Frontal cortex (tissue), 4 donors: ENCODE measurements around the gene AADAC. TPM values are rescaled to one million over a fixed set of nuclear protein-coding genes. Genes with fewer than 3 reads are reported as not detected.
"Not testable (repeated sequence)": the region's sequence is repeated elsewhere in the genome, so short reads cannot be mapped to it uniquely, and the experiment has no call there.

Experiments used
- DNase-seq, 2 donors: peaks; one replicate each; pipeline ENCODE4 v3.0.0; 2012; ENCODE audit warnings: low spot score in 2 of 2
- FAIRE-seq: peaks from 2 replicates; lab custom pipeline; 2012; peaks lifted over from hg19 to GRCh38; lab: Jason Lieb, UNC
- total RNA-seq: library from RNA; depleted of rRNA; stranded (reverse); fragments of >200 nt; gene quantifications from one replicate; pipeline ENCODE4 v1.2.3, GENCODE V29; 2014
- donor health status: control.
- donor health status: control.
- donor health status: control.

AADAC gene
- total RNA-seq, 1 donor from 2014 or later, result not detected

DNA sequence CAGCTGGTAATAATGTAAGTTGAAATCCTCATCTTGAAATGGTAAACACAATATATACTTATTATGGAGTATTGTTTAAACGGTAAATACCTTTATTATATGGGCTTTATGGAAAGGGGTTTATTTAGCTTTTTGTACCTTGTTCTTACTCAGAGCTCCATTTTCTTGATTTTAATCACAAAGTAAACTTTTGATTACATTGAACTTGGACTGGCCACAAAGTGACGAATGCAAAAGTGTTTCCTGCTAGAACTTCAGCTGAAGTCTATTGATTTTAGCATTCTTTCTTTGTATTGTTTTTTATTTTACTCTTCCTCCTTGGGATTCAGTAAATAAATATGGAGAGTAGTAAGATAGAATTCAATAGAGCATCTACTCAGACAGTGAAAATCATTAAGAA, 19.8 kb upstream of the AADAC start:
- FAIRE-seq, result no peak
- DNase-seq, result no peak

DNA sequence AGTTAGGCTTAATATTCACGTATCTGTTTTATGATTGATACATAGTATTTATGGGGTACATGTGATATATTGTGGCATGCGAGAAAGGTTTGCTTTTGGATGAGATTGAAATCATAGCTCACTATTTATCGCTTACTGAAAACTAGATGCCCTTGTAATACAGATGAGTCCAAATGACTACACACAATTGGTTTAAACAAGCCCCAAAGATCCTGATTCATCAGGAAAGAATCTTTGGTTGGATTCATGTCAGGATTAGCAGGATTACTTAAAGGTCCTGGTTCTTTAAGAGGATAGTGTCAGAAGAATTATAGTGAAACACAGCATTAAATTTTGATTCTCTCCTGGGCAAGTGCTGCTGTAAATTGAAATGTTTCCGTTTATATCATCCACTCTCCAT, 18.6 kb upstream of the AADAC start:
- no peak for FAIRE-seq

DNA sequence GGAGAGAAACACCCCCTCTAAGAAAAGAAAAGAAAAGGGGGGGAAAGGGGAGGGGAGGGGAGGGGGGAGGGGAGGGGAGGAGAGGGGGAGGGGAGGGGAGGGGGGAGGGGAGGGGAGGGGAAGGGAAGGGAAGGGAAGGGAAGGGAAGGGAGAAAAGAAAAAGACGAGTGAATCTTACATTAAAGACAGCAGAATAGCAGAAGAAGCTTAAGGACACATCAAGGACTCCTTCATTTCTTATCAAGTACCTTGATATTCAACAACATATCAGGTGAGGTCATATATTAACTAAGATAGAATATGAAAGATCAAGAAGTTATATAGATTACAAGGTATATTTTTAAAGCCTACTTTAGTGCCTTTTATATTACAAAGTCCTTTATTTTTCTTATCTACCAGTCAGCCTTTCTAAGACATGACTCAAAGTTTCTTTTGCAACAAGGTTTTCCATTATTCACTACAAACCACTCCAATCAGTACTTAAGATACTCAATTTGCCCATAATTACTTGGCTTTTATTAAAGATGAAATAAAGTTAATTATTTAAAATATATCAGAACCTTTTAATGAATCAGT, 17.7 kb upstream of the AADAC start:
- no peak for DNase-seq
- FAIRE-seq, result no peak

More for the DNA sequence above, 18.6 kb upstream of the AADAC start:
- DNase-seq, result no peak

DNA sequence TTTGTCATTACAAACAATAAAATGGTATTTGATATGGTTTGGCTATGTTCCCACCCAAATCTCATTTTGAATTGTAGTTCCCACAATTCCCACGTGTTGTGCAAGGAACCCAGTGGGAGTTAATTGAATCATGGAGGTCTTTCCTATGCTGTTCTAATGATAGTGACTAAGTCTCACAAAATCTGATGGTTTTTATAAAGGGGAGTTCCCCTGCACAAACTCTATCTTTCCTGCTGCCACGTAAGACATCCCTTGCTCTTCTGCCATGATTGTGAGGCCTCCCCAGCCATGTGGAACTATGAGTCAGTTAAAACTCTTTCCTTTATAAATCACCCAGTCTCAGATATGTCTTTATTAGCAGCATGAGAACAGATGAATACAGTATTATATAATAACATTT, 15.4 kb upstream of the AADAC start:
- no peak for FAIRE-seq

DNA sequence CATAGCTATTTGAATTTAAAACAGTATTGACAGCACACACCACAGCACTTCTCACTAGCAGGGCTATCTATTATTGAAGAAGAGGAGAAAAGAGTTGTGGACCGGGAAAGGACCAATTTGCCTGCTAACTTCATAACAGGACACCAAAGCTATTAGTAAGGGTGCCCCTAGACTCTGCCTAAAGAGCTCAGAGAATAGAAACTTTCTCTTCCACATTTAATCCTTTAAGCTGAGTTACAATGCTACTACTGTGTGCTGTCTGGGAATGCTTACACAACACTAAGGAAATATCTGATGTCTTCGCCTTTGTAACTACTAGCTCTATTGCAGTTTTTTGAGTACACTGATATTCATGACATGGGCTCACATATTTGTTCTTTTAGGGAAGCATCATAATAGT, 13.5 kb upstream of the AADAC start:
- no peak for FAIRE-seq

More for the DNA sequence above, 15.4 kb upstream of the AADAC start:
- no peak for DNase-seq

DNA sequence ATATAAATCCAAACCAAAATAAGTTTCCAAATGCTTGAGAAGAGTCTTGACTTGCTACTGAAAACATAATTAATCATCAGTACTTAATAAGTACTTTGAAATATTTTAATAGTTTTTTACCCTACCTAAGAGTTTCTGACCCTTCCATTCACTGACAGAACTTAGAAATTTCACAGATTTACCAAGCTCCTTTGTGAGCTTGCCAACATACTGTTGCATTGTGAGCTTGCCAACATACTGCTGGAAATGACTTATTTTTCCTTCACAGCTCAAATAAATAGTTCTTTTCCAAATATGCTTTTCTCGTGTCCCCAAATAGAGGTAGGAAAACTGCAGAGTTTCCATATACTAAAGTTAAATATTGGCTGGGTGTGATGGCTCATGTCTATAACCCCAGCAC, 9.6 kb upstream of the AADAC start:
- DNase-seq (no peak), FAIRE-seq (no peak)

More for the DNA sequence above, 13.5 kb upstream of the AADAC start:
- DNase-seq, result no peak

DNA sequence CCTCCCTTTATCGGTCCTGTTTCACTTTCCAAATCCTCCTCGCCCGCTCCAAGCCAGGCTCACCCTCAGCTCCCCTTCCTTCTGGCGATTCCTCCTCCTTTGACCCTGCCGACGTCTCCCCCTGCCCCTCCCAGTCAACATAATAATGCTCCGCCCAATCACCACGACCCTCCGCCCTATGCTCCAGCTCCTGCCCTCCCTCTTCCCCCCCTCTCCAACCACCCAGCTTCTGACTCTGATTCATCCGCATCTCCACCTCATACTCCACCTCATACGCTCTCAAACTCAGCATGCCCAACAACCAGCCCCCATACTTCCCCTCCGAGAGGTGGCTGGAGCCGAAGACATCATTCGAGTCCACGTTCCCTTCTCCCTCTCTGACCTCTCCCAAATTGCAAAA, 7.1 kb upstream of the AADAC start:
- FAIRE-seq, result no peak
- no peak for DNase-seq

DNA sequence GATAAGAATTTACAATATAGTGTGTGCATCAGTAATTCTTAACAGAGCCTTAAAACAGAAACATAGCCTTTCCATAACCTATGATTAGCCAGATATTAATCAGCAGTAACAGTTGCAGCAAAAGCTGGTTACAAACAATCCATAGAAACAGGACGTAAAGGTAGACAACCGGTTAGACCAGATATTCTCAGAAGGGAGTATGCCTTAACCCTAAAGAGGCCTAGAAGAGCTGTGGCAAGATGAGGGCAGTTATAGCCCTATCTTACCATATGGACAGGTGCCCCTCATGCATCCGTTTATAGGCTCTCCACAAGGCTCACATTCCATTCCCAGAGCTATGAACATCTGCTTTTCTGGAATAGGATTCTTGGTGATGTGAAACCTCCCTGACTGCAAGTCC, 5.0 kb upstream of the AADAC start:
- FAIRE-seq, DNase-seq: not testable (repeated sequence)

DNA sequence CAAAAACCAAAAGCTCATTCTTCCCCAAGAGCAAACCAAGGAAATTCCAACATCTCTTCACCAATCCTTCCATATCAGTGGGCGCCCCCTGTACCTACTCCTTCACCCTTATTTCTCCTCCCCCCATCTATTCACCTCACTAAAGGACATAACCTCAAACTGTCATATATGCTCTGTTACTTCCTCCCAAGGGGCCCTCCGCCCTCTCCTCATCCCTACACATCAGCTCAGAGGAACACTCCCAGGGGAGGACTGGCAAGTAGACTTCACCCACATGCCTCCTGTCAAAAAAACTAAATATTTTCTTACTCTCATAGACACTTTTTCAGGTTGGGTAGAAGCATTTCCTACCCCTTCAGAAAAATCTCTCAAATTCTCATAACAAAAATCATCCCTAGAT, 2.4 kb upstream of the AADAC start:
- no peak for DNase-seq
- no peak for FAIRE-seq

DNA sequence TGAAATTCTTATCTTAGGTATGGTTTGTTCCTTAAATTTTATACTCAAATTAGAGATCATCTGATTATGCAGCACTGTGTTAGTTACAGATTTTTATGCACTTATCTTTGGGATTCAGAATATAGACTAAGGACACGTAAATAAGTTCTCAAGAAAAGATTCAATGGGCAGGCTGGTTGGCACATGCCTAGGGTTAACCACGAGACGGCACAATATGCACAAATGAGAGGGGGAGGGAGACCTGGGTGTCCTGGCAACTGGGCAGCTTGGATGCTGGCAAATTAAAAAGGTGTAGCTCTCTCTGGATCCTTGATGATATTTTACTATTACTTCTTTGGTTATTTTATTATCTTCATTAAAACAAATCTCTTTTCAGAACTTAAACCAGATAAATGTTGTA, 672 bp downstream of the AADAC start:
- DNase-seq (no peak), FAIRE-seq (no peak)

DNA sequence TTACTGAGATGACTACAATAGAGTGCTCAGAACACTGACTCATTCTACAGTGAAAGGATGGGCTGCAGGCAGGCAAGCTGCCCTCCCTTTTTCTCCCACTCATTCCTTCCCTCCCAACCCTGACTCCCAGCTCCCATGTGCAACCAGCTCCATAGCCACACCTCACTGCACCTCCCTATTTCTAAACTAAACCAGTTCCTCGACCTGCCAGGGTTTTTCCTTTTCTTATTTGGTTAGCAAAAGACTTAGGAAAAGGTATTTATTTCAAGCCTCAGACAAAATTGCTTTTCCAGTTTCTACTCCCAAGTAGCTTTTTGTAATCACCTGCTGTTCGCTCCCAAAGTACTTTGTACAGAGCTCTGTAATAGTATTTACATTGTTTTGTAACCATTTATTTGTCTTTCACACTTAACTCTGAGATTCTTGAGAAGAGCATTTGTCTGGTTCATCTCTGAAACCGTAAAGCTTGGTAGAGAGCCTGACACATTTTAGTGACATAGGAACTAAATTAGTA, 2.2 kb downstream of the AADAC start:
- no peak for FAIRE-seq
- DNase-seq, result no peak

DNA sequence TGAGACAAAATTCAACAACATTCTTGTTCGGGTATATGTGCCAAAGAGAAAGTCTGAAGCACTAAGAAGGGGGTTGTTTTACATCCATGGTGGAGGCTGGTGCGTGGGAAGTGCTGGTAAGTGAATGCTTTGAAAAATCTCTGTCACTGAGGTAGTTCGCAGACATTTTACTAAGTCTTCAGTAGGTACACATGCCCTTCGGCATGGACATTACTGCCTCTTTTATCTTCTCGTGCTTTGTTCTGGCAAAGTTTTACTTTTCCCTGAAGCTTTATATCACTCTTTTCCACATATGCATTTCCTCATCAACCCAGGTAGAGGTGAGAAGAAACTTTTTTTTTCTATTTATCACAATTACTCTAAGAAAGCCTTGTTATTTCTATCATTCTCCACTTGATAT, 3.6 kb downstream of the AADAC start:
- FAIRE-seq (no peak), DNase-seq (no peak)

DNA sequence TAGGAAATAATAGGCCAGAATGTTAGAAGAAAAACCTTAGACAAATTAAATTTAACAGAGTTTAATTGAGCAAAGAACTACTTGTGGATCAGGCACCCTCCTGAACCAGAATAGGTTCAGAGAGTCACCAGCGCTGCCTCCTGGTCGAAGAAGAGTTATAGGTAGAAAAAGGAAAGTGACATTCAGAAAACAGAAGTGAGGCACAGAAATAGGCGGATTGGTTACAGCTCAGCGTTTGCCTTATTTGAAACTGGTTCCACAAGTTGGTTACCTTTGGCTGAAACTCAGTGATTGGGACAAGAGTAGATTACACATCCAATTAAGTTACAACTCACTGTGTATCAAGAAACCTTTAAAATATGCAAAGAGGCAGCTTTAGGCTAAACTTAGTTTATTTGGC, 4.4 kb downstream of the AADAC start:
- FAIRE-seq (no peak), DNase-seq (no peak)

DNA sequence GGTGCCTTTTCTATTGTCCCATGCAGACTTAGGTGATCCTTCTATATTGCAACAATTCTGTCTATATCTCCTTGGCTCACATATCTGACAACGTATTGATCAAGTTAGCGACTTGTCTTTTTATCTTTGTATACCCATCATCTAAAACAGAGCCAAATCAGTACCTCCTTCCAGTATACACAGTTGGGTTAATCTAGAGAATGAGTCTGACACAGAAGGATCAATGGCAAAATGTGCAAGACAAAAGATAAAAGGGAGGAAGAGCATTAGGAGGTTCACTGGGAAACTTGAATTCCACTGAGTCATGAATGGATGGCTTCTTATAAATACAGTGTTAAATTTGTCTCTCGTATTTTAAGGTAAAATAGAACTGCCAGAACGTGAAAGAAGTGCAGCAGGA, 6.0 kb downstream of the AADAC start:
- no peak for FAIRE-seq
- DNase-seq, result no peak

DNA sequence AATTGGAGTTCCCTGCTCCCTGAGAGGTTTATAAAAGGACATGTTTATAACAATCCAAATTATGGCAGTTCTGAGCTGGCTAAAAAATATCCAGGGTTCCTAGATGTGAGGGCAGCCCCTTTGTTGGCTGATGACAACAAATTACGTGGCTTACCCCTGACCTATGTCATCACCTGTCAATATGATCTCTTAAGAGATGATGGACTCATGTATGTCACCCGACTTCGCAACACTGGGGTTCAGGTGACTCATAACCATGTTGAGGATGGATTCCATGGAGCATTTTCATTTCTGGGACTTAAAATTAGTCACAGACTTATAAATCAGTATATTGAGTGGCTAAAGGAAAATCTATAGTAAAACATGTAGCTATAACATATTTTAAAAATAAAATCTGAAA, 13.9 kb downstream of the AADAC start:
- FAIRE-seq, result no peak
- DNase-seq, result no peak

DNA sequence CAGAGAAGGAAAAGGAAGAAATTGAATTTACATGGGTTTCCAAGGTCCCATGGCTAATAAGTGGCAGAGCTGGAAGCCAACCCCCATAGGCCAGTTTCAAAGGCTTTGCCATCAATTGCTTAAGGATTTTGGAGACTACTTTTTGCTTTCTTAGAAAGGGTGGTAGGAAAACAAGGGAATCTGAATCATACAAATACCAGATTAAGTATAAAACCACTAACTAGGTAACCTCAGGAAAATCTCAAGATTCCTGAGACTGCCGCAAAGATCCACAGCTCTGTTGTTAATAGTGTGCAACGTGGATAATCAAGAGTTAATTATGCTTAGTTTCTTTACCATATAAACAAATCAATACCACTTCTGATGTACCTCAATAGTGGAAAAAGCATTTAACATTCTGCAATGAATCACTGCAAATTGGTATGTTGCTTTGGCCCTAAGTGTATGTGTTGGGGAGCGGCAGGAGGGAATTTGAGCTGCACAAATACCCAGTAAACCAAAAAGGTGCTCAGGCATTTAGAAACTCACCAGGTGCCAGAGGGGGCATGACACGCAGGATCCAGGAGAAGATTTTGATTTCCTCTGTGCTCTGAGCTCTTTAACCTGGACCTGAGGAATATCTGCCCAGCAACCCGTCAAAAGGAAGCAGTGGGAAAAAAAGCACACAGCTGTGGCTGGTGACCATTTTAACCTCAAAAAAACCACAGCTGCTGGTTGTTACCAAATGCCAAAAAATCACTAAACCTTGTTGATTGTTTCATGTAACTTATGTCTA, 22.0 kb downstream of the AADAC start:
- DNase-seq (no peak), FAIRE-seq (no peak)

DNA sequence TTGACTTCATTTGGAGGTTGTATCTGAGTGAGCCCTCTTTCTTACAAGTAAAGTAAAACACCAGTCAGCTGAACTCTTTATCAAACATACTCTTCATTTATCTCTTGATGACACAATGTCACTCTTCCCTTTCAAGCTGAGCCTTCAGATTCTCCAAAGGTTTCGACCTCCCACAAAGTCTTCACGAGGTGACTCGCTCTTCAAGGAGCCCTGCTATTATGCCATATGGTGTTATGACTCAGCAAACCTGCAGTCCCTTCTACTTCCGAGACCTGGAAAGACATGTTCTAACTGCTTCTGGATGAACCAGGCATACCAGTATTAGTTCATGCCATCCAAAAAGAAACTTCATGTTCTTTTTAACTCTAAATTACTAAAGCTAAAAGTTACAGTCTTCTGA, 23.1 kb downstream of the AADAC start:
- FAIRE-seq, result no peak
- no peak for DNase-seq

DNA sequence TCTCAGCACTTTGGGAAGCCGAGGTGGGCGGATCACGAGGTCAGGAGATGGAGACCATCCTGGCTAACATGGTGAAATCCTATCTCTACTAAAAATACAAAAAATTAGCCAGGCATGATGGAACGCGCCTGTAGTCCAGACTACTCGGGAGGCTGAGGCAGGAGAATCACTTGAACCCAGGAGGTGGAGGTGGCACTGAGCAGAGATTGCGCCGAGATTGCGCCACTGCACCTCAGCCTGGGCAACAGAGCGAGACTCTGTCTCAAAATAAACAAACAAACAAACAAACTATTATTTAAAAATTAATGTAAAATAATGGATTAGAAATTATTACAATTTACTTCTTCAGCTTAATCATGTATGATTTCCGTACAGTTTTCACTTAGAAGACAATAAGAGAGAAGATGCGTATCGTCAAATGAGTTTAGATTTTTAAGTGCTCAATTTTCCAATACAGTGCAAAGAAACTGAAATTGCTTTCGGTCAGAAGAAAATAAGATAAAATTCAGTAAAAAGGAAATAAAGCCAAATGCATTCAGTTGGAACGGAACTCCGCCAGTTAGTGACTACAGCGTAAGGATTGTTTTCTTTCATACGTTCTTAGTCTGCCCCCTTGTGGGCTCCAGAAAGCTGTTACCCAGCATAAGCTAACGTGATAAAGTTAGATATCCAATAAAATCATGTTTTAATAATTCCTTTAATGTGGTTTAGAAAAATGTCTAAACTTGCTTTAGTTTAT, 24.8 kb downstream of the AADAC start:
- DNase-seq (peak; percentile 6 to 32), FAIRE-seq (peak; percentile 69)

DNA sequence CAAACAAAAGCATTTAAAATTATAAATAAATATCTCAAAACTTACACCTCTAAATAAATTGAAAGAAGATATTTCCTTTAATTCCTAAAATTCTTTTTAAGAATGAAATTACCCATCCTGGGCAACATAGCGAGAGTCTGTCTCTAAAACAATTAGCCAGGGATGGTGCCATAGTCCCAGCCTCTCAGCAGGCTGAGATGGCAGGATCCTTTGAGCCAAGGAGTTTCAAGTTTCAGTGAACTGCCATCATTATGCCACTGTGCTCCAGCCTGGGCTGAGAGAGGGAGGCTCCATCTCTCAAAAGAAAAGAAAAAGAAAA, 25.4 kb downstream of the AADAC start:
- FAIRE-seq (no peak), DNase-seq (no peak)

DNA sequence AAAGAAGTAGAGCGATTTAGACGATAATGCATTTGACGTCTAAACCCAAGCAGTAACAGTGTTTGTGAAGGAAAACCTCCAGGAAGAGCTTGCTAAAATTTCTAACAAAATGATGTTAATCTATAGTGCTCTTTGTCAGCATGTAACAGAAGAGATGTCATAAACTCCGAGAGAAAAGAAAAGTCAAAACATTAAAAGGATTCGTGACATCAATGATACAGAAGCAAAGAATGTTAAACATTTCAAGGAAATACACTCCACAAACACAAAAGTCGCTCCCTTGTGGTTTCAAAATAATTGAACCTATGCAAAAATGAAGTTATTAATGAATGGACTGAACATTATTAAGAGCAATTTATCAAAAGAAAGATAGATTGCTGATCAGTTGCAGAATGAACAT, 27.9 kb downstream of the AADAC start:
- no peak for DNase-seq
- FAIRE-seq, result no peak

DNA sequence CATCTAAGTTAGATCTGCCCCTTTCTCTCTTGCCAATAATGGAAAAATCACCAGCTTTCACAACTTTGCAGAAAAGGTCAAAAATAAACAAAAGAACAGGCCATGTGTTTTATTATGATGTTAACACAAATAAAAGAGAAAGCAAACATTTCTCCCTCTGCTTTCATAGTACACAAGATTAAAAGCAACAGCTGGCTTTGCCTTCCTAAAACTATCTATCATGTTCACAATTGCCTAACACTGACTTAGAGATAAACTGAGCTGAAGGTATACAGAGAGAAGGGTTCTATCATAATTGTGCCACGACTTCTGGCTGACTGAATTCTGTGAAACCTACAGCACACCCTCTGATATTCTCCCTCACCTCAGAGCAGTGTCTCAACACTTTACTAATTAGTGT, 29.4 kb downstream of the AADAC start:
- DNase-seq (no peak), FAIRE-seq (no peak)
